Smooth muscle cell (in vitro differentiated cells): ENCODE results near the gene PRSS48. TPM values are rescaled to one million over a fixed set of nuclear protein-coding genes. Genes with fewer than 3 reads are reported as not detected.

Source experiments
- DNase-seq: peaks from one replicate; lab custom pipeline; 2025; ENCODE audit not compliant: unreplicated experiment; lab: John Stamatoyannopoulos, UW
- H2AFZ ChIP-seq: fragments of 200-600 bp; sonication (generic); 2 replicates; pipeline ENCODE4 v1.6.0; 2016; ENCODE audit warnings: antibody characterized with exemption, low read depth, mild to moderate bottlenecking
- H3F3A ChIP-seq: fragments of 200-600 bp; sonication (generic); 2 replicates; pipeline ENCODE4 v1.6.0; 2017; ENCODE audit warnings: antibody characterized with exemption, low read depth
- H3K27ac ChIP-seq: fragments of 200-600 bp; sonication (generic); 2 replicates; pipeline ENCODE4 v1.5.1; 2016; ENCODE audit warnings: low read depth, mild to moderate bottlenecking
- H3K27me3 ChIP-seq: fragments of 200-600 bp; sonication (generic); 2 replicates; pipeline ENCODE4 v1.6.1; 2016; ENCODE audit warnings: low read depth, mild to moderate bottlenecking
- H3K36me3 ChIP-seq: fragments of 200-600 bp; sonication (generic); 2 replicates; pipeline ENCODE4 v1.5.1; 2016; ENCODE audit warnings: low read depth
- H3K4me1 ChIP-seq: fragments of 200-600 bp; sonication (generic); 2 replicates; pipeline ENCODE4 v1.5.1; 2016; ENCODE audit warnings: low read depth
- H3K4me2 ChIP-seq: fragments of 200-600 bp; sonication (generic); 2 replicates; pipeline ENCODE4 v1.6.0; 2016; ENCODE audit warnings: mild to moderate bottlenecking
- H3K4me3 ChIP-seq: fragments of 200-600 bp; sonication (generic); 2 replicates; pipeline ENCODE4 v1.5.1; 2016; ENCODE audit warnings: mild to moderate bottlenecking
- H3K79me2 ChIP-seq: fragments of 200-600 bp; sonication (generic); 2 replicates; pipeline ENCODE4 v1.6.0; 2016; ENCODE audit warnings: low read depth, mild to moderate bottlenecking
- H3K9ac ChIP-seq: fragments of 200-600 bp; sonication (generic); 2 replicates; pipeline ENCODE4 v1.6.0; 2016; ENCODE audit warnings: low read depth
- H3K9me3 ChIP-seq: fragments of 200-600 bp; sonication (generic); replicated peaks from 2 replicates; pipeline ENCODE4 v1.5.1; 2016; ENCODE audit warnings: low read depth
- H4K20me1 ChIP-seq: fragments of 200-600 bp; sonication (generic); 2 replicates; pipeline ENCODE4 v1.6.0; 2016; ENCODE audit warnings: low read depth
- CTCF ChIP-seq: fragments of 200-600 bp; sonication (generic); IDR thresholded peaks from 2 replicates; pipeline ENCODE4 v1.5.1; 2017; ENCODE audit warnings: borderline replicate concordance, mild to moderate bottlenecking, antibody characterized with exemption; ENCODE audit not compliant: insufficient read depth, poor library complexity, severe bottlenecking
- WGBS: methylation state at CpG from one replicate; pipeline ENCODE4 v1.1.7; 2016; ENCODE audit warnings: low lambda C conversion rate; 5-methylcytosine and 5-hydroxymethylcytosine counted together
- polyA plus RNA-seq: library from polyadenylated mRNA; unstranded; fragments of >200 nt; fragmentation: Nextera tagmentation; extraction: Ambion mirVana; gene quantifications from 2 replicates; pipeline ENCODE4 v1.2.1, GENCODE V29; 2016
- total RNA-seq: library from RNA; depleted of rRNA; stranded (reverse); fragments of >200 nt; gene quantifications from 2 replicates; pipeline ENCODE4 v1.2.3, GENCODE V29; 2014

The PRSS48 gene
- total and polyA plus RNA-seq, 2 experiments from 2014 or later: not detected

GRCh38 chr4:151296227-151296626 lies 19.3 kb downstream of the PRSS48 start:
- H3K4me2 ChIP-seq: no peak overlapping the region
- no peaks in the 10 kb centered on the region for H3K4me1 ChIP-seq
- H2AFZ ChIP-seq: no peak overlapping the region
- WGBS: 100% methylated on average over 3 of the region's 3 CpGs
- no peak overlapping the region for H3K27ac ChIP-seq
- H3K9ac ChIP-seq: no peak overlapping the region
- H3K4me3 ChIP-seq: no peak overlapping the region
- H3K9me3 ChIP-seq: no peaks in the 10 kb centered on the region
- H3K36me3 ChIP-seq: no peaks in the 10 kb centered on the region
- peaks cover 13% of the 10 kb centered on the region for H3K79me2 ChIP-seq
- no peak for DNase-seq
- no peaks in the 10 kb centered on the region for H3K27me3 ChIP-seq
- H4K20me1 ChIP-seq: peaks cover 5% of the 10 kb centered on the region
- no peak for TF ChIP-seq CTCF
- no peaks in the 10 kb centered on the region for H3F3A ChIP-seq

GRCh38 chr4:151297170-151297569 lies 20.2 kb downstream of the PRSS48 start:
- Histone ChIP-seq H2AFZ (no peak overlapping the region), H3K4me2 (no peak overlapping the region), H3K4me1 (no peaks in the 10 kb centered on the region), H3K79me2 (peaks cover 13% of the 10 kb centered on the region), H3K27me3 (no peaks in the 10 kb centered on the region), H3K4me3 (no peak overlapping the region), H3K9me3 (no peaks in the 10 kb centered on the region), H3K9ac (no peak overlapping the region), H4K20me1 (peaks cover 5% of the 10 kb centered on the region), H3F3A (no peaks in the 10 kb centered on the region), H3K36me3 (no peaks in the 10 kb centered on the region), H3K27ac (no peak overlapping the region)
- DNase-seq: no peak
- no peak for TF ChIP-seq CTCF

GRCh38 chr4:151302432-151302831 lies 25.5 kb downstream of the PRSS48 start:
- no peak for DNase-seq
- no peaks in the 10 kb centered on the region for H3K36me3 ChIP-seq

More at GRCh38 chr4:151302432-151302831, 25.5 kb downstream of the PRSS48 start:
- Histone ChIP-seq H3K27ac (no peak overlapping the region), H3K9me3 (no peaks in the 10 kb centered on the region), H3K4me1 (no peaks in the 10 kb centered on the region), H3K4me3 (no peak overlapping the region), H2AFZ (no peak overlapping the region), H3K27me3 (no peaks in the 10 kb centered on the region), H3K79me2 (peaks cover 13% of the 10 kb centered on the region), H3K4me2 (no peak overlapping the region), H3F3A (peaks cover 4% of the 10 kb centered on the region), H4K20me1 (no peaks in the 10 kb centered on the region), H3K9ac (no peak overlapping the region)
- WGBS: 64% methylated on average over 4 of the region's 4 CpGs
- no peak for TF ChIP-seq CTCF
